ENCODE results near the gene LRRK2.

- TF ChIP-seq MAX (IDR thresholded peaks at IDR 0.05; ENCODE audit: low read depth, low read length) (no peak), NBN (IDR thresholded peaks at IDR 0.05) (no peak), CBFB (IDR thresholded peaks at IDR 0.05; ENCODE audit: low read depth) (no peak), RAD21 (IDR thresholded peaks at IDR 0.05; ENCODE audit: insufficient read depth, low read depth, low read length) (no peak), NR2F1 (conservative IDR thresholded peaks at IDR 0.05) (no peak), CTCF (IDR thresholded peaks at IDR 0.05 in 2 of 3, conservative IDR thresholded peaks at IDR 0.05 in 1 of 3; ENCODE audit: control insufficient read depth in 2 of 3, extremely low read depth in 1 of 3, insufficient read depth in 1 of 3, low read depth in 3 of 3, low read length in 3 of 3) (no peak), YY1 (IDR thresholded peaks at IDR 0.05; ENCODE audit: low read depth, low read length) (no peak), ZNF384 (IDR thresholded peaks at IDR 0.05; ENCODE audit: borderline replicate concordance, low read depth, low read length) (no peak), POLR2AphosphoS5 (IDR thresholded peaks at IDR 0.05; ENCODE audit: low read length) (no peak), BRCA1 (IDR thresholded peaks at IDR 0.05; ENCODE audit: low read depth, low read length) (no peak), NFYB (IDR thresholded peaks at IDR 0.05; ENCODE audit: insufficient read depth, low read depth, low read length) (no peak)
These were observed 30.0 kb upstream of the LRRK2 start for GRCh38 chr12:40194846-40195245.
